Uterus (tissue), 2 donors: Measurements from ENCODE around the gene CASKIN1.

Experiments
- CTCF ChIP-seq, 4 experiments: fragments of 200-600 bp in 2 of 4; fragments of 450-650 bp in 2 of 4; sonication (generic) in 2 of 4; IDR thresholded peaks; one replicate each; pipeline ENCODE4 v1.5.1; 2016 to 2019; ENCODE audit warnings: antibody characterized with exemption in 4 of 4, mild to moderate bottlenecking in 2 of 4, moderate library complexity in 1 of 4
- POLR2A ChIP-seq, 2 donors: fragments of 450-650 bp; IDR thresholded peaks; one replicate each; pipeline ENCODE4 v1.6.1; 2016; ENCODE audit warnings: antibody characterized with exemption in 2 of 2, mild to moderate bottlenecking in 1 of 2, moderate library complexity in 1 of 2

- TF ChIP-seq CTCF (IDR thresholded peaks at IDR 0.05): no peak
- peak in 1 of 2 donors; percentile 19 for TF ChIP-seq POLR2A (IDR thresholded peaks at IDR 0.05)
Measured at GRCh38 chr16:2159175-2159838, 37.1 kb downstream of the CASKIN1 start.
